HG03045 (cell line): Measurements from ENCODE around the gene PSMD11.
A peak's percentile ranks its signal among the peaks of the same experiment; 100 is the strongest.
"Not testable (repeated sequence)": the region's sequence is repeated elsewhere in the genome, so short reads cannot be mapped to it uniquely, and the experiment has no call there.

Experiments
- ATAC-seq: cut with Tn5 transposase; IDR thresholded peaks from one replicate; pipeline ENCODE4 v1.9.1; 2021; ENCODE audit warnings: mild to moderate bottlenecking, moderate library complexity; ENCODE audit not compliant: unreplicated experiment

Gene PSMD11

DNA sequence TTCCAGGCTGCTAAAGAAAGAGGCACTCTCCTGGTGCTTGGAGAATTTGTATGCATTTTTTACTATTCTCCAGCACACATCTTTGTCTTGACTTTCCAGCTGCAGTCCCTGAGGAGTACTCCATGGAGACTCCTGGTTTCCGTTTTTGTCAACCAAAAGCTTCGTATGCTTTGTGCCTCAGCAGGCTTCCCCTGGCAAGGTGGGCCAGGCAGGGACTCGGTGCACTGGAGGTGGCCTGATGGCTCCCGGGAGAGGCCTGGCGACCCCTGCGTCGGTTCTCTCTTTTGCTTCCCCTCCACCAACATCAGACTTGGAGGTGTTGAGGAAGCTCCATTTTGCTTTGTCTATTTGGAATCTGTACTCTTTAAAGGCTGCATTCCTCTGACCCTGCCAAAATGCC lies 66.2 kb downstream of the PSMD11 start:
- ATAC-seq: no peak

DNA sequence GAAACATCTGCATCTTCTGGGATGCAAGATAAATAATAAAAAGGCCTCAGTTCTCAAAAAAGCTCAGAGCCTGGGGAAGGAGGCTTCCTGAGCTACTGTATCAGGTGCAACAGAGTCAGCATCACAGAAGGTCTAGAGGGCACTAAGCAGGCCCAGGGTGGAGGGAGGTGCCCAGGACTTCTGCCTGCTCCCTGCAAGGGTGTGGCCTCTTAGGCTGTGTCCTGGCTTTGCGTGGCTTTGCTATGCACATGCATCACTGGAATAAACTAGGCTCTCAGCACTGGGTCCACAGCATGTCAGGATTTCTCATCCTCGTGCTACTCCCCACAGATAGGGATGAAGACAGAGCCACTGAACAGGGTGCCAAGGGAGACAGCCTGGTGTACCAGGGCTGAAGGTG lies 68.0 kb downstream of the PSMD11 start:
- ATAC-seq: no peak

DNA sequence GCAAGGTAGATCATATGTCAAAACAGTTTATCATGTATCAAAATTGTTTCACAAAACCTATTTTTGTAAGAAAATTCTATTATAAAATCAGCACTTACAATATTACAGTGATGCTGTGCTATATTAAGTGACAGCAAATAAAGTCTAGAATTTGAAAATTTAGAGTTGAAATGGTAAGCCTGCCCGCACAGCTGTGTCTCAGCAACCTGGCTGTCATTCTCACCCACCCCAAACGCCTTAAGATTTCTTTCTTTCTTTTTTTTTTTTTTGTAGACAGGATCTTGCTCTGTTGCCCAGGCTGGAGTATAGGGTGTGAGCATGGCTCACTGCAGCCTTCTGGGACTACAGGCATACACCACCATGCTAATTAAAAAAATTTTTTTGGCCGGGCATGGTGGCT lies 69.3 kb downstream of the PSMD11 start:
- ATAC-seq: no peak

DNA sequence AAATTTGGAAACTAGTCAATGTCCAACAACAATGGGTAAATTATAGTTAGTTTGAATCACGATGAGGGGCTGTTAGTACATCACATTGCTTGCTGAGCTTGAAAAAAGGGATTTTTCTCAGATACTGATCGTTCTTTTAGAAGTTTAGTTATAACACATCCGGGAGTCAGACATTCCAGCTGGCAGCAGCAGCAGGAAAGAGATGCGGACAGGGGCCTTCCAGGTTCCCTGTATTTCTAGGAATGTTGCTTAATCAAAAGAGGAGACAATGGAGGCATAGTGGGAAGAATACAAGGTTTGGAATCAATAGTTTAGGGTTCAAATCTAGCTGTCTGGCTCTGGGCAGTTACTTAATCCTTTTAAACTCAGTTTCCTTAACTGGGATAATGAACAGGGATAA lies 70.3 kb downstream of the PSMD11 start:
- no peak for ATAC-seq

DNA sequence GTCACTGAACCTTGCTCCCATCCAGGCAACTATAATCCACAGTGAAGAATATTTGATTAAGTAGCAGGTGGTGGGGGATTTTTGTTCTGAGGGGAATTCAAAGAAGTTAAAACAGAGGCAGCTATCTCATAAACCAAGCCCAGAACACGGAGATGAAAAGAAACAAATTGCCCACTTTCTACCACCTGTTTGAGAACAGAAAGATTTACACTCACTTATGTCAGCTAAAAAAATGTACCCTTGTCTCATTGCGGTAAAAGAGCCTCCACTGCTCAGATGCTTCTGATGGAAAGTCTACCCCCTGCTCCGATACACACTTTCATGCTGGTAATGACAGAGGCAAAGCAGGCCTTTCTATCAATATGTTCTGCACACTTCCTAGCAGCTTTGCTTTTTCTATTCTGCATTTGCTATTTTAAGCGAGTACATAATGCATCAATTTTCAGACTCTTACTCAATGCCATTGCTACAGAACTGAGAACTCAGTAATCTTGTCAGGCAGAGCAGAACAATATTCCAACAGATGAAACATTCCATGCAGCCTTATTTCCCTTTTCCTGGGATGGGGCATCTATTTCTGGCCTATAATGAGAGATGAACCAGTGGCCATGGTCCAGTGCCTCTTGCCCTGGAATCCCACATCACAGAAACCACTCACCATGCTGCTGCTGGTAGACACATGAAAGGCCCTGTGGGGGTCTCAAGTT lies 71.5 kb downstream of the PSMD11 start:
- ATAC-seq: no peak

DNA sequence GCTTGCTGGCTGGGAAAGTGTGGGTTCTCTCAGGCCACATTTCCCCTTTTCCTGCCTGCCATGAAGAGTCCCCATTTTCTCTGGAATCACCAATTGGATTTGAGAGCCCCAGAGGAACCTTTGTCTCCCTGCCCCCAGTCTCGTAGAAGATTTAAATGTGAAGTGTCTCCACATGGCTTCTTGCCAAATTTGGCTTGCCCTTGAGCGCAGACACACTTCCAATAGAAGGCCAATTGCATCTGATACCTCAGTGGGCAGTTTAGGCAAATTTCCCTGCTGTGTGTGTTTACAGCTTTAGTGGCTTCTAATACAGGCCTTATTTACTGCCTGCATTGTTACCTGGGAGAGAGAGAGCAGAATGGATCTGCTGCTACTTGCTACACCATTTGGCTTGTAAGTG lies 72.1 kb downstream of the PSMD11 start:
- no peak for ATAC-seq

DNA sequence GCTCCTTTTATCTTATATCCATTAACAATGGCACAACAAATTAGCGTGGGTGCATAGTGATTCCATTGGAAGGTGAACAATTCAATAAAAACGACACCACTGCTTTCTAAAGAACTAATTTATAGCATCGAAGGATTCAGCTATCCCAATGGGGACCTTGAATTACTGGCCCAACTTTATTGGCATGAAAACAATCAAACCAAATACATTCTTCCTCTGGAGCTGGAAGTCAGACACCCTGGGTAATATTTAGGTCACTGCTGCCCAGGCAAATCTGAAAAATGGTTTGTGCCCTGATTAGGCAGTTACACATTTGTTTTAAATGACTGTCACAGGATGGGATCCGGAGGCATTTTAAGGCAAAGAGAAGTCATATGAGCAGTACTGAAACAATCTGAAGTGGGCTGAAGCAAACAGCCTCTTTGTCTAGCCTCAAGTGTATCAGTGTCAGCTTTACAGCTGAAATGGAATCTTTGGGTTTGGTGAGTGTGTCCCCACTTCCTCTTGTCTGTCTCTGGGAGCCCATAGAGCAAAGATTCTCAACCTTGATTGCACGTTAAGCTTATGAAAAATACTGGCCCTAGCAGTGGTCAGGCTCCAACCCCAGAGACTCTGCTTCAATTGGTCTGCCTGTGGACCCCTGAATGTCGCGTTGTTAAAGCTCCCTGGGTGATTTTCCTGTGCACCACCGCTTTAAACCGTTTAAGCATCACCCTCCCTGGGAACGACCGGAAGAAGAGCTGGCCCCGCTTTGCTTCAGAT lies 72.8 kb downstream of the PSMD11 start:
- no peak for ATAC-seq

DNA sequence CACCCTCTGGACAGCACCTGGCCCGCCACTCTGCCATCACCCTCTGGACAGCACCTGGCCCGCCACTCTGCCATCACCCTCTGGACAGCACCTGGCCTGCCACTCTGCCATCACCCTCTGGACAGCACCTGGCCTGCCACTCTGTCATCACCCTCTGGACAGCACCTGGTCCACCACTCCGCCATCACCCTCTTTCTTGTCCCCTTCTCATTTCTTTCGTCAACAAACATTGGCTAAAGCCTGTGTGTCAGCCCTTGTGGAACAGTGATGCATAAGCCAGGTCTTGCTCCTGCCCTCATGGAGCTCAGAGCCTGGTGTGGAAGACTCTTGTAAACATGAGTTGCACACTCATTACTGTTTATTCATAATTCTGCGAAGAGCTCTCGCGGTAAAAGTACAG lies 73.7 kb downstream of the PSMD11 start:
- no peak for ATAC-seq

DNA sequence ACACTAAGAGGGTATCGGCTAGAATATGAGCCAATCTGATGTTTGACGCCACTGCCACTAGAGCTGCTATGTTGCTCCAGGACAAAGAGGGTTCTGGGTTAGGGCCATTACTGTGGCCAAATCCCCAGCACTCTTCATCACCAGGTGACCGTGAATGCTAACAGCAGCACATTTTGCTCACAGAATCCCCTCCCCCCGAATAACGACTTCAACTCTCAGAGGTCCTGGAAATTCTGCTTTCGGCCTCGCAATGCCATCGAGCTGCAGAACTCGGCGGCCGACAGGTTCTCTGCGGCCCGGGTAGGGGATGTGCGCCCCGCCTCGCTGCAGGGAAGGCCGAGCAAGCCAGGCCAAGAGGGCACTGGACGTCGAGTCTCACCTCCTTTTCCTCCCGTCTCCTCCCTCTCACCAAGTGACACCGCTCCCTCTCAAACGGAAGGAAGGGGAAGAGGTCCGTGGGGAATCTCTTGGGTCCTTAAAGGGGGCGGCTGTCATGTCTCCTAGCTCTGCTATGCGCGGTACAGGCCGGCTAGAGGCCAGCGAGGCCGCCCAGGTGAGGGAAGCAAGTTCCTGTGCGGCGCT lies 74.4 kb downstream of the PSMD11 start:
- ATAC-seq: no peak

DNA sequence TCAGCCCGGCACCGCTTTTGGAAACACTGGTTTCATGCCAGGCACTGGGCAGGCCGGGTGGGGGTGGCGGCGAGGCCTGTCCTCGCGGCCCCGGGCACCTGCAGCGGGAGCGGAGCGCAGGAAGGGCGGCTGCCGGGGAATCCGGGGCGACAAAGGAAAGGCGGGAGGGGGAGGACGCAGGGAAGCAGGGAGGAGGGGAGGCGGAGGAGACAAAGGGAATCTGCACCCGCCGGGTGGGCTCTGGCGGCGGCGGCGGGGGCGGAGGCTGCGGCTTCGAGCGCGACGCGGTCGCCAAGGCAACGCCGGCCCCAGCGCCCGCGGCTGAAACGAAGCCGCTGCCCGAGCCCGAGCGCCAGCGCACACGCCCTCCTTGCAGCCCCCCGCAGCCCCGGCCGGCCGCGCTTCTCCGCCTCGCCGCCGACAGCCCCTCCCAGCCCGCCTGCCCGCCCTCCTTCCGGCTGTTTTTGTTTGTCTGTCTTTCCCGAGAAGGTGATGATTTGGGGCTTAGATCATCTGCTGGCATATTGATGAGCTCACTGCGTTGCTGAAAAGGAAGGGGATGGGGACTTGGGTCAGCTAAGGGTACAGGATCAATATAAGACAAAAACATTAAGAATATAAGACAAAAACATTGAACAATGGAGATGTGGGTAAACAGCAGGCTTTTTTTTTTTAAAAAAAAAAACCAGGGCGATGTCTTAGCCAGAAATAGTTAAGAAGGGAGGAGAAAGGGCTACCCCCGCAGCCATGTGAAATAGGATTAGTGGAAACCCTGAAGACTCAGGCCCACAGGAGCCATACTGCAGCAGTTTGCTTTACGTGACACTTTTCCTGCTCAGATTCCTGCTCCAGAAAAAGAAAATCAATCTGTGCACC lies 75.2 kb downstream of the PSMD11 start:
- no peak for ATAC-seq

DNA sequence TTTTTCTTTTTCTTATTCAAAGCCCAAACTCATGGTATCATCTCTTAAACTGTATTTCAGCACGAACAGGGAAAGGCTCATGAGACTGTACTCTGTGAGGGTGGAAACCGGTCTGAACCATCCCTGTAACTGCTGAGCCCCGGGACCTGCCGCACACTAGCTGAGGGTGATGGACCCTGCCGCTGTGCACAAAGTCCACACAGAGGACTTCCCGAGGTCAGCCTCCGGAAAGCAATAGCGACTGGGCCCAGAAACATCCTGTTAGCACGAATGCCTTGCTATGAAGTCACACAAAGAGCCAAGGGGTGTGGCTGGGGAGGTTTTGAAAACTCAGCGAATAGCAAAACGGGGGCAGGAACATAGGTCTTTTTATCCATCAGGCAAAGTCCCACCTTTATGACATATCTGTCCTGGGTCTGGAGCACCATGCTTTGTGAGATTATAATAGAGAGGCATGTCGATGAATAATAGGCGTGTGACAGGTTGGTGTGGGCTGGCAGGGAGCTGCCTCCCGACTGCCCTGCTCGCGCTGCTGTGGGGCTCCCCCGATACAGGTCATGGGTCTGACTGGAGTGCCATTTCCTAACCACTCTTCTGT lies 75.9 kb downstream of the PSMD11 start:
- ATAC-seq: no peak

DNA sequence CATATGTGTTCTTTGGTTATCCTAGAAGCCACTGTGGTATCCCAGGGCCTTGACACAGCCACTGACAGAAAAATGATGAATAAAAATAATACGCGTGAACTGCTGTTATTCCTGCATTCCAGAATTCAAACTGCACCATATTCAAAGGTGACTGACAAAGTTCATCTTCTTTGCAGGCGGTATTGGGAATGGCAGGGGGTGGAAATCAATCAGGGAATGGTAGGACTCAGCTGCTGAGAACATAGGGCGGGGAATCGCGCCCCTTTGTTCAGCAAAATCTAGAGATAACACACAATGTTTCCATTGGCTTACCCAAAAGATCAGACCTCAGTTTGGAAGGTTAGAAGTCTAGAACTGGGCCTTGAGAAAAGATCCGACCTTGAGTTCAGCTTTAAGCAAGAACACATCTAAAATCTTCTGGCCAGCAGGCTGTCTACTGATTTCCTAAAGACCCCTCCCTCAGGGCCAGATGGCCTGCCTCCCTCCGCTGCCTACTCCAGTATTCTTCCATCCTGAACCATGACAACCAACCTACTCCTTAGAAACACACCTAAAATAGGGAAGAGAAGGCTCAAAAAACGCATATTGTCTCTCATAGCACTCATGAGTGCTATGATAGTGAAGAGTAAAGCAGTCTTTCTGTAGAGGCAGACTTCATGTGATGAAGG lies 76.6 kb downstream of the PSMD11 start:
- ATAC-seq: no peak

DNA sequence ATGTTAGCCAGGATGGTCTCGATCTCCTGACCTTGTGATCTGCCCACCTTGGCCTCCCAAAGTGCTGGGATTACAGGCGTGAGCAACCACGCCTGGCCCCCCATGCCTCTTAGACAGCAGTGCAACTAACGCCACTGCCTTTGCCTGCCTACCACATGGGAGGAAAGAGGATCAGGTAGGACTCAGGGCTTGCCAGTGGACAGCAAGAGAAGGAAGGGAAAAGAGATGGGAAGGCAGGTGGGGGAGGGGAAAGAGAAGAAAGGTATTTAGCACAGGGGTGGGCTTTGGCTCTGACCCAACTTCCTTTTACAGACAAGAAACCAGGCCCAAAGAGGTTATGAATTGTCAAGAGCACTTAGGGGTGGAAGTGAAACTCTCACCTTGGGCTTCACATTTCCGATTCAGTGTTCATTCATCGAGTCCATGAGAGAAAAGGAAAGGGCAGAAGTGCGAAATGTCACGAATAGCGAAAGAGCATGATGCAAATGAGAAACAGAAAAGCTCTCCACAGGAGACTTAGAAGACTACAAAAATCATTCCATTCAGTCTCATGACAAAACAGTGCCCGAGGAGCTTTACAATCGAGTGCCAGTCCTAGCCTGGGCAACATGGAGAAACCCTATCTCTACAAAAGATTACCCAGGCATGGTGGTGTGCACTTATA lies 78.8 kb downstream of the PSMD11 start:
- peak; percentile 60 for ATAC-seq

DNA sequence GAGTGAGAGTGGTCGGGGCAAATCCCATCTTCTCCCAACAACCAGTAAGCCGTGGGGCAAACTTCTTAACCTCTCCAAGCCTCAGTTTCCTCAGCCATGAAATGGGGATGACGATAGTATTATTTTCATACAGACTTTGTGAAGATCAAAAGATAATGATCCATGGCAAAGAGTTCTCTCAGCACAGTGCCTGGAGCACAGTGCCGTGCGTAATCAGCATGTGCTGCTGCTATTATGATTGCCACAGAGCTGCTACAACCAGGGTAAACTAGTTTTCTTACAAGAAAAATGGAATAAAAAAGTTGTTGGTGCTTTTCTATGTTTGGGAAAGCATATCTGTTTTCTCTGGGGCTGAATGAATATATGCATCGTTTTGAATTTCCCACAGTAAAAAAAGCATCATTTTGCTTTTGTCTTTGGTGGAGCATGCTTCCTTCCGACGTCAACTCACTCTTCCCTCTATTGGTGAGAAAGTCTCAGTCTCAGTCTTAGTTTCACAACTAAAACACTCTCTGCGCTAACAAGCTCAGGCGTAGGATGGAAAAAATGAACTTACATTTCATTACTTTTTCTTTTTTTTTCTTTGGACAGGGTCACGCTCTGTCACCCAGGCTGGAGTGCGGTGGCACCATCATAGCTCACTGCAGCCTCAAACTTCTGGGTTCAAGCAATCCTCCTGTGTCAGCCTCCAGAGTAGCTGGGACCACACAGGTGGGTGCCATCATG lies 79.7 kb downstream of the PSMD11 start:
- ATAC-seq: peak; percentile 52

DNA sequence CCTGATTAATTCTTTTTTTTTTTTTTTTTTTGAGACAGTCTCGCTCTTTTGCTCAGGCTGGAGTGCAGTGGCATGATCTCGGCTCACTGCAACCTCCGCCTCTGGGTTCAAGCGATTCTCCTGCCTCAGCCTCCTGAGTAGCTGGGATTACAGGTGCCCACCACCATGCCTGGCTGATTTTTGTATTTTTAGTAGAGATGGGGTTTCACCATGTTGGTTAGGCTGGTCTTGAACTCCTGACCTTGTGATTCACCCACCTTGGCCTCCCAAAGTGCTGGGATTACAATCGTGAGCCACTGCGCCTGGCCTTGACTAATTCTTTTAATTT lies 80.2 kb downstream of the PSMD11 start:
- not testable (repeated sequence) for ATAC-seq

DNA sequence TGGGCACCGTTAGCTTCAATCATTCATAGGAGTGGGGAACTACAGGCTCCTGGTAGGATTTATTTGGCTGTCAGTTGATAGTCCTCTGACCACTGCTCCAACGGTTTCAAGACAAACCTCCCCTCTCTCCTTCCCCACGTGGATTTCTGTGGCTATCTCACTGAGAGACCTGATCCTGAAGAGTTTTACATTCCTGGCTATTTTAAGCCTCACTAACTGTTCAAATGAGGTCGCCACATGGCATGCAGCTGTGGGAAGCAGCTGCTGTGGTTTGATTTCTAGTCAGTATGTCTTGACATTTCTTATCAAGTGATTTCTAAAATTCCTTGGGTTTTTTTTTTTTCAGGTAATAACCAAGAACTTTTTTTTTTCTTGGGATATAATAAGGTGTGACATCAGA lies 80.8 kb downstream of the PSMD11 start:
- ATAC-seq: no peak

DNA sequence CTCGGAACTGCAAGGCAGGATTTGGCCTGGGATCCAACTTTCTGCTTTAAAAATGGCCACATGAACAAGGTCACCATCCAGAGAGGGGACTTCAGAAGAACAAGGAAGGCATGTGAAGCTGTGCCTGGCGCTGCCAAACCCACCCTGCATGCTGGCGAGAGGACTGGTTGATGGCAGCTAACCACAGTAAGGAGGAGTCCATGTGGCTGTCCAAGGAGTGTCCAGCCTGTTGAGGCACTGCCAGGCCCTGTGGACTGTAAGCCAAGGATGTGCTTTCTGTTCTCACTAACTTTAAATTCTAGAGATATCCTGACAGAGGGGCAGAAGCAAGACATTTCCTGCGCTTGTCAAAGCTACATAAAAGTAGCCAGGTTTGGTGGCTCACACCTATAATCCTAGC lies 82.8 kb downstream of the PSMD11 start:
- no peak for ATAC-seq

DNA sequence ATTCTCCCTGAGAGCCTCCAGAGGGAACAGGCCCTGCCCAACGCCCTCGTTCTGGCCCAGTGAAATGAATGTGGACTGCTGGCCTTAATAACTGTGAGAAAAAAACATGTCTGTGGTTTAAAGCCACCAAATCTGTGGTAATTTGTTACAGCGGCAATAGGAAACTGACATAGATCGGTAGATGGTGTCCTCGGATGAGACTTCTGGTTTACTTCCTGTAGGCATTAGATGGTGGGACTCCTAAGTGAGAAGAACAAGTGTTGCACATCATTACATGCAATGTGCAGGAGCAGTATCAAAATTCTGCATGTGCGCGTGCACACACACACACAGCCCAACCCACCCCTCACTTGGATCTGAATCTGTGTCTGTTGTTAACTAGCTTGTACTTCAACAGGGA lies 84.5 kb downstream of the PSMD11 start:
- no peak for ATAC-seq

DNA sequence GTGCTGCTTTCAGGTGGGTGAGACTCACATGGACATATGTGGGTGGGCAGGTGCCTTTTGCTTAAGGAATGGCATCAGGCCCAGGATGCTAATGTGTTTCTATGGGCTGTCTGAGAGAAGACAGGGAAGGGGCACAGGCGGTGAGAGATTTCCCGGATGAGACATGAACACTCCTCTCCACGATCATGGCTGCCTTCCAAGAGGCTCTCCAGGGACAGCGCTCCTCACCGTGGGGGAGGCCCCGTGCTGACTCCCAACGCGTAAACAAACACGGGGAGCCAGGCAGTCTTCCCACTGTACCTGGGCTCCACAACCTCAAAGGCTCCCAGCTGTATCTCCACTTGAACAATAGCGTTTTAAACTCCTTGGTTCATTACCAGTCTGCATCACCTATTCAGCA lies 85.3 kb downstream of the PSMD11 start:
- ATAC-seq: no peak
